GM21390 (cell line): Measurements from ENCODE around the gene SIK2.

Source experiments
- ATAC-seq: cut with Tn5 transposase; IDR thresholded peaks from one replicate; pipeline ENCODE4 v1.9.1; 2021; ENCODE audit not compliant: unreplicated experiment

The SIK2 gene

GRCh38 chr11:111778047-111778558 lies 175.9 kb downstream of the SIK2 start:
- no peak for ATAC-seq

GRCh38 chr11:111779118-111779517 lies 176.9 kb downstream of the SIK2 start:
- no peak for ATAC-seq
